Spinal cord (tissue), 10 donors: ENCODE data around the gene MUC2. TPM values are rescaled to one million over a fixed set of nuclear protein-coding genes. Genes with fewer than 3 reads are reported as not detected.

Source experiments
- DNase-seq, 6 donors: peaks; one replicate each; pipeline versions ENCODE4 v3.0.0 to v3.0.0-alpha.2; 2013 to 2015; ENCODE audit warnings: low spot score in 6 of 6, low read depth in 4 of 6
- H3K27ac ChIP-seq: one replicate; pipeline ENCODE4 v1.5.1; 2013; ENCODE audit warnings: low read depth, low read length, control low read depth
- H3K27me3 ChIP-seq: one replicate; pipeline ENCODE4 v1.6.1; 2013; ENCODE audit warnings: low read length; ENCODE audit not compliant: control insufficient read depth, insufficient read depth
- H3K36me3 ChIP-seq: one replicate; pipeline ENCODE4 v1.6.1; 2013; ENCODE audit warnings: low read length; ENCODE audit not compliant: control insufficient read depth, insufficient read depth
- H3K4me1 ChIP-seq: one replicate; pipeline ENCODE4 v1.6.1; 2013; ENCODE audit warnings: low read length; ENCODE audit not compliant: control insufficient read depth, insufficient read depth
- H3K4me3 ChIP-seq: one replicate; pipeline ENCODE4 v1.5.1; 2013; ENCODE audit warnings: low read depth, low read length, control low read depth
- H3K9me3 ChIP-seq: one replicate; pipeline ENCODE4 v1.6.1; 2013; ENCODE audit warnings: low read length; ENCODE audit not compliant: control insufficient read depth, insufficient read depth
- WGBS: methylation state at CpG from one replicate; pipeline ENCODE4 v1.1.5; 2013; ENCODE audit warnings: missing lambda C conversion rate; ENCODE audit not compliant: insufficient coverage; 5-methylcytosine and 5-hydroxymethylcytosine counted together
- polyA plus RNA-seq, 2 donors: library from polyadenylated mRNA; unstranded; fragments of 120-200 nt; gene quantifications; one replicate each; pipeline ENCODE4 v1.2.1, GENCODE V29; 2013; ENCODE audit not compliant: insufficient read length in 2 of 2
- total RNA-seq, 2 donors: library from RNA; depleted of rRNA in 1 of 2; stranded (reverse); fragments of 120-200 nt in 1 of 2; fragments of >200 nt in 1 of 2; gene quantifications; one replicate each; pipeline versions ENCODE4 v1.2.3 to v1.2.4, GENCODE V29; 2013 to 2014
- donor health status: healthy.

The MUC2 gene
- total and polyA plus RNA-seq, 4 donors = not detected

DNA sequence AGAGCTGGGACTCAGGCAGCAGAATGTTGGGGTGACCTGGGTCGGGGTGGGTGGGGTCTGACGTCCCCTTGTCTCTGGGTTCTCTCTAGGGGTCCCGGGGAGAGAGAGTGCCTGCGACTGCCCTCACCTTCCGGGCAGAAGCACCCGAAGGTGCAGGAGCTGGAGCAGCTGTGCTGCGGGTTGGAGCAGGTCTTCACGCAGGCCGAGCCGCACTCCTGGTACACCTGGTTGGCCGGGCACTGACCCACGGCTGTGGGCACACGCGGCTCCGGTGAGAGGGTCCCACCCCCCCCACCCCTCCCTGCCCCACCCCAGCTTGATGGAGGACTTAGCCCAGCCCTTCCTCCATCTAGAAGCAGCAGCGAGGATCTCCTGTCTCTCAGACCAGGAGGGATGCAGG lies 44.6 kb upstream of the MUC2 start:
- DNase-seq = no peak
- H3K4me1 ChIP-seq = no peaks in the 10 kb centered on the region
- H3K27me3 ChIP-seq = no peaks in the 10 kb centered on the region
- WGBS = 81% methylated on average over 9 of the region's 16 CpGs
- peaks cover 42% of the 10 kb centered on the region for H3K36me3 ChIP-seq
- H3K27ac ChIP-seq = no peak overlapping the region
- no peak overlapping the region for H3K4me3 ChIP-seq
- H3K9me3 ChIP-seq = no peaks in the 10 kb centered on the region

DNA sequence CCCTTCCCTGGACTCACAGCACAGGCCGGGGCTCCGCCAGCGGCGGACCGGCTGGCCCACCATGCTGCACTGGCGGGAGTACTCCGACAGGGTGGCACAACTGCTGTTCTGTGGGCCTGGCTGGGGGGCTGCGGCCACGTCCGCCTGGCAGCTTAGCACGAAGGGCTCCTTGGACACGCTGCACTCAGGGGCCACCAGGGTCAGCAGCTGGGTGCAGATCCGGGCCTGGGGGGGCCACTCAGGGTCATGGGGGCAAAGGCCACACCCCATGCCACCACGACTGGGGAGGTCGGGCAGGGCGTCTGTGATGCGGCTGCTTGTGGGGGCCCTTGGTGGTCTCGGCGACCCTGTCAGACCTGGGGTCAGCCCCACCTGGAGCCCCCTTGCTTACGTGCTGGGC lies 44.1 kb upstream of the MUC2 start:
- WGBS = 60% methylated on average over 20 of the region's 20 CpGs
- Histone ChIP-seq H3K27ac (no peak overlapping the region), H3K4me1 (no peaks in the 10 kb centered on the region), H3K27me3 (no peaks in the 10 kb centered on the region), H3K9me3 (no peaks in the 10 kb centered on the region), H3K36me3 (peaks cover 38% of the 10 kb centered on the region), H3K4me3 (no peak overlapping the region)
- no peak for DNase-seq

DNA sequence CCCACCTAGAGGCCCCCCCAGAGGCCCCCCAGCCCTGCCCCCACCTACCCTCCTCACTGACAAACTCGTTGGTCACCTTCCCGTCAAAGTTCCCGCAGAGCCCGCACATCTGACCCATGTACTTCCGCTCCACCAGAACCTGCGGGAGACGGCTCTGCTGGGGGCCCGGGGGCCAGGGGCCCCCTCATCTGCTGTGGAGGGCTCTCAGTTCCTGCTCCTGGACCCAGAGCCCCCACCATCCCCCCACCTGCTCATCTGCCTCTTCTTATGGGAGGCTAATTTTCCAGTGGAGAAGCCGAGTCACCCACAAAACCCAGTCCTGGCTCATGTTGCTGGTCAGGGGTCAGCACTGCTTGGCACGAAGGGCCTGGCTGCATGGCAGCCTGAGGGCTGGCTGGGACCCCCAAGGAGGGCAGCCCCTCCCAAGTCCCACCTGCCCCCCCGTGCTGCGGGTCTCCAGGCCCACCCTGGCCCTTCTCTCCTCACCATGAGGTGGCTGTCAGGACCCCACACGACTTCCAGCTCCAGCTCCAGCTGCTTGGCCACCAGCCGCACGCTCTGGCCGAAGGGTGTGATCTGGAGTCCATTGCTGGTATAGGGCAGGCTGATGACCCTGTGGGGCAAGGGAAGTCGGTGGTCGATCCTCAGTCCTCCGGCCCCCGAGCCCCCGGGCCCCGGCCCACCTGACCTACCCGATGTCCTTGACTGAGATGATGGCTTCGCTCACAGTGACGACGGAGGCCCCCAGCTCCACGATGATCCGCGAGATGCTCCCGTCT lies 43.4 kb upstream of the MUC2 start:
- peaks cover 30% of the 10 kb centered on the region for H3K36me3 ChIP-seq
- WGBS = 87% methylated on average over 28 of the region's 30 CpGs
- H3K9me3 ChIP-seq = no peaks in the 10 kb centered on the region
- no peaks in the 10 kb centered on the region for H3K4me1 ChIP-seq
- H3K27ac ChIP-seq = no peak overlapping the region
- no peaks in the 10 kb centered on the region for H3K27me3 ChIP-seq
- no peak for DNase-seq
- H3K4me3 ChIP-seq = no peak overlapping the region

DNA sequence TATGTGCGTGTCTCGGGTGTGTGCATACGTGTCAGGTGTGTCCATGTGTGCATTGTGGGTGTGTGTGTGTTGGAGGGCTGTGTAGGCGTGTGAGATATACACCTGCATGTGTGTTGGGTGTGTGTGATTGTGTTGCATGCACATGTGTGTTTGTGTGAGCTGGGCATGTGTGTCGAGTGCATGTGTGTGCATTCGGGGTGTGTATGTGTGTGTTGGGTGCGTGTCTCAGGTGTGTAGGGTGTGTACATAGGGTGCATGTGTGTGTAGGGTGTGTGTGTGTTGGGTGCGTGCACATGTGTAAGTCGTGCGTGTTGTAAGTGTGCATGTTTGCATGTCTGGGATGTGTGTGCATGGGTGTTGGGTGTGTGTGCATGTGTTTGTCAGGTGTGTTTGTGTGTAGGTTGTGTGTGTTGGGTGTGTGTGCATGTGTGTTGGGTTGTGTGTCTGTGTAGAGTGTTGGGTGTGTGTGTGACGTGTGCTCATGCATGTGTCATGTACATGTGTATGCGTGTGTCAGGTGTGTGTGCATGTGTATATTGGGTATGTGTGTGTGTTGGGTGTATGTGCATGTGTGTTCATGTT lies 42.3 kb upstream of the MUC2 start:
- H3K27me3 ChIP-seq = no peaks in the 10 kb centered on the region
- 96% methylated on average over 12 of the region's 12 CpGs for WGBS
- H3K9me3 ChIP-seq = no peaks in the 10 kb centered on the region
- no peaks in the 10 kb centered on the region for H3K4me1 ChIP-seq
- peaks cover 22% of the 10 kb centered on the region for H3K36me3 ChIP-seq
- no peak overlapping the region for H3K27ac ChIP-seq
- DNase-seq = no peak
- H3K4me3 ChIP-seq = no peak overlapping the region

DNA sequence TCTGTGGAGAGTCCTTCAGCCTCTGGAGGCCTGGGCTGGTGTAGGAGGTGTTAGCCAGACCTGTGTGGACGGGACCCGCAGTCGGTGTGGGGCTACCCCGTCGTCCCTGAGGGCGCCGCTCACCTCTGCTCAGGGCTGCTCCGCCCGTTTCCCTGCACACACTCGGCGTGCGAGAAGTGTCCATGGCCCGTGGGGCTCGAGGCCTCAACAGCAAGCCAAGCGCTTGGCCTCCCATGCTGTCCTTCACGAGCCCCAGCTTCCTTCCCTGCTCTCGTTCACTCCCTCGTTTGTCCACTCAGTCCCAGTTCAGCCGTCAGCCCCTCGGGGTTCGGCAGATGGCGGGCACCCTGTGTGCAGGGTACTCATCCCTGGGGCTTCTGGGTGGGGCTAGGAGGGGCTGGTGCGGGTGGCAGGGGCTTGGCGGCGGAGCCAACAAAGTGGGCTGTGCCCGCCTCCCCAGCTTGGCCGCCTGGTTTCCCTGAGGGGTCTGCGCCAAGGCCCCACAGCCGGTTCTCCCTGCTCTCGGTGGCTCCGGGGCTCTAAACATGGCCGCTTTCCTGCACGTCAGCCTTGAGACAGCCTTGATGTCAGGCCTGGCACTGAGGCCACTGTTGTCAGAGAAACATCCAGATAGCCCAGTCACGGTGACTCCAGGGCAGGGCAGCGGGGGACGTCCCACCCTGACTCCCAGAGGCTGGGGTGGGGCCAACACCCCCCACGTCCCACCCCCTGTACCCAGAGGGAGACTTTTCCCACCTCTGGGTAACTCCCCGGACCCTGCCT lies 41.5 kb upstream of the MUC2 start:
- Histone ChIP-seq H3K27me3 (no peaks in the 10 kb centered on the region), H3K27ac (no peak overlapping the region), H3K4me3 (no peak overlapping the region), H3K4me1 (no peaks in the 10 kb centered on the region), H3K36me3 (peaks cover 14% of the 10 kb centered on the region), H3K9me3 (no peaks in the 10 kb centered on the region)
- DNase-seq = no peak
- 82% methylated on average over 35 of the region's 38 CpGs for WGBS

DNA sequence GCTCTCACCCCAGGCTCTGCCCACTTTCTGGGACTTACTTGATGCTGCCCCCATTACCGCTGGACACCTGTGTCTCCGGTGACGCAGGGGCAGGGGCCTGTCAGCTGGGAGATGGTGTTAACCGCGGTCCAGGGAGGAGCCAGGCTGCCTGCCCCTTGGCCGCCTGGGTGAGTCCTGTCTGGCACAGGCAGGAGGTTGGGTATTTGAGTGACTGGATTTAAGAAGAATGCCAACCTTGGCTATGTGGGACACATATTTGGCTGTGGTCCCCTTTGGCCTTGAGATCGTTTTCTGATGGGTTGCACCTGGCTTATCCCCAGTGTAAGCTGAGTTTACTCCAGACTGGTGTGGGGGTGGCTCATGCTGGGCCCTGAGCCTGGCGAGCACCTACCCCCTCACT lies 40.7 kb upstream of the MUC2 start:
- Histone ChIP-seq H3K27ac (no peak overlapping the region), H3K27me3 (no peaks in the 10 kb centered on the region), H3K4me1 (no peaks in the 10 kb centered on the region), H3K4me3 (no peak overlapping the region), H3K9me3 (no peaks in the 10 kb centered on the region), H3K36me3 (peaks cover 10% of the 10 kb centered on the region)
- WGBS = 77% methylated on average over 7 of the region's 8 CpGs
- no peak for DNase-seq

DNA sequence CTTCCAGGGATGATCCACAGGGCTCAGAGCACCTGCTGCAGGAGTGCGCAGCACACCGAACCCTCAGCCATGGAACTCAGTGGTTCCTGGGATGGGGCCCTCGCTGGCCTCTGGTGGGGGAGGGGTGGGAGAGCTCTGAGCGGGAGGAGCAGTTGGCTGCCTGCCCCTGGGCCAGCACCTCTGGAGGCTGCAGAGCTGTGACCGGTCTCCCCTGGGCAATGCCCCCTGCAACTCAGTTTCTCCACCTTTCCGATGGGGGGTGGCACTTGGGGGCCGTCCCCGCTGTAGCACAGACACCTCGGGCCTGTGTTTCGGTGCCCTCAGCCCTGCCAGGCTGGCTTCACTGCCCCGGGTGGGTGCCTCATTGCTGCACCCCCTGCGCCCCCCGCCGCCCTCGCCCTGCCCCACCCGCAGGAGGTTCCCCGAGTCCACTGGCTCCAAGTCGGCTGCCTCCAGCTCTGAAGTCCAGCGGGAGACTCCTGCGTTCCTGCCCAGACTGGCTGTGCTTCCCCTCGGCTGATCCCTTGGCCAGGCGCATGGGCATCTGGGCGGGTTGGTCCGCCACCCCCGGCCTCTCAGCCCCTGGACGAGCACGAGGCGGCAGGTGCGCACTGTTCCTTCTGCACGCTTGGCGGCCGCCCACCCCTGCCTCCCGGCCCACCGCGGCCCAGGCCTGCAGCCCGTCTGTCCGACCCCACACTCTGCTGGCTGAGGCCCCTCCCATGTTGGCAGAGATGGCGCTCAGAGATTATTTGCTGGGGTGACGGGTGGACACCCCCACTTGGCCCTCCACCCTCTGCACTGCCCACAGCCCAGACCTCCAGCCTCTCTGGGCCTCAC lies 40.0 kb upstream of the MUC2 start:
- Histone ChIP-seq H3K4me3 (no peak overlapping the region), H3K9me3 (no peaks in the 10 kb centered on the region), H3K4me1 (no peaks in the 10 kb centered on the region), H3K27ac (no peak overlapping the region), H3K27me3 (no peaks in the 10 kb centered on the region), H3K36me3 (peaks cover 6% of the 10 kb centered on the region)
- 75% methylated on average over 35 of the region's 39 CpGs for WGBS
- DNase-seq = no peak

DNA sequence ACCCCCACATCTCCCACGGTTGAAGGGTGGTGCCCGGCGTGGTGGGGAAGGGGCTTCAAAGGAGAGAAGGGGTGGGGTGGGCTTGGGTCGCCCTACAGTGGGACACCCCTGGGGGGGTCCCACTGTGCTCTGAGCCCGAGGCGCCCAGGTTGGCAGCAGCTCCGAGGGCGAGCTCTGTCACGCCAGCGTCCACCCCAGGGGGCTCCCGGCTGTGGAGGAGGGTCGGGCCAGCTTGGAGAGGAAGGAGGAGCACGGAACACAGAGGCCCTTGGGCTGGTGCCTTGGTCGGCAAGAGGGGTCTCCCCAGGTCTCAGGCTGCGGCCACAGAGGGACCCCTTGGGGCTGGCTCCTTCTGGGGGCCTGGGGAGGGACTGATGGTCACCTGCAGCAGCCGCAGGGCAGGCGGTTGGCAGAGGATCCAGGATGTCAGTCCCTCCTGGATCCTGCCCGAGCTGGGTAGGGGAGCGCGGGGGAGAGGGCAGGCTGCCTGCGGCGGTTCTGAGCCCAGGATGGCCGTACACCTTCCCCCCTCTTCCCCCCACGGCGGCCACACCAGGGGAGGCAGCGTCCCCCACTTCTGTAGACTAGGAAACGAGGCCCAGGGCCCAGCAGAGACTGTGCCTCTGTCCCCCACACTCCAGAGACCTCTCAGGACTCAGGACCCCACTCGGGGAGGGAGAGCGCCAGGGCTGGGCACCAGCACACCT lies 38.9 kb upstream of the MUC2 start:
- Histone ChIP-seq H3K27me3 (no peaks in the 10 kb centered on the region), H3K4me3 (no peak overlapping the region), H3K27ac (no peak overlapping the region), H3K9me3 (no peaks in the 10 kb centered on the region), H3K4me1 (no peaks in the 10 kb centered on the region), H3K36me3 (peaks cover 8% of the 10 kb centered on the region)
- WGBS = 77% methylated on average over 23 of the region's 29 CpGs
- DNase-seq = no peak
